GM23338 (cell line): ENCODE measurements around the gene FCHSD2. TPM values are rescaled to one million over a fixed set of nuclear protein-coding genes. Genes with fewer than 3 reads are reported as not detected.

ENCODE experiments used
- ATAC-seq: fragments of 200-7000 bp; cut with Tn5 transposase; 3 replicates; pipeline ENCODE4 v1.9.1; 2020
- DNase-seq: peaks from one replicate; pipeline ENCODE4 v3.0.0-alpha.2; 2015; ENCODE audit warnings: low spot score
- H2AFZ ChIP-seq: fragments of 200-600 bp; sonication (generic); 2 replicates; pipeline ENCODE4 v1.8.0; 2016; ENCODE audit warnings: antibody characterized with exemption, mild to moderate bottlenecking, moderate library complexity
- H3F3A ChIP-seq: fragments of 200-600 bp; sonication (generic); replicated peaks from 2 replicates; pipeline ENCODE4 v1.8.0; 2017; ENCODE audit warnings: antibody characterized with exemption, mixed run types, low read depth
- H3K27ac ChIP-seq: fragments of 200-600 bp; sonication (generic); 2 replicates; pipeline ENCODE4 v1.6.1; 2016; ENCODE audit warnings: low read depth
- H3K27me3 ChIP-seq: fragments of 200-600 bp; sonication (generic); 2 replicates; pipeline ENCODE4 v1.8.0; 2016; ENCODE audit warnings: mild to moderate bottlenecking, mixed run types, moderate library complexity; ENCODE audit not compliant: insufficient read depth
- H3K36me3 ChIP-seq: fragments of 200-600 bp; sonication (generic); 2 replicates; pipeline ENCODE4 v1.8.0; 2016; ENCODE audit warnings: mild to moderate bottlenecking; ENCODE audit not compliant: insufficient read depth
- H3K4me1 ChIP-seq: fragments of 200-600 bp; sonication (generic); 2 replicates; pipeline ENCODE4 v1.8.0; 2016; ENCODE audit warnings: mild to moderate bottlenecking, moderate library complexity; ENCODE audit not compliant: insufficient read depth
- H3K4me2 ChIP-seq: fragments of 200-600 bp; sonication (generic); 2 replicates; pipeline ENCODE4 v1.7.1; 2017; ENCODE audit warnings: mixed run types
- H3K4me3 ChIP-seq: fragments of 200-600 bp; sonication (generic); 2 replicates; pipeline ENCODE4 v1.6.1; 2016; ENCODE audit warnings: mixed run types
- H3K79me2 ChIP-seq: fragments of 200-600 bp; sonication (generic); replicated peaks from 2 replicates; pipeline ENCODE4 v1.8.0; 2017; ENCODE audit warnings: mild to moderate bottlenecking; ENCODE audit not compliant: insufficient read depth
- H3K9me2 ChIP-seq: fragments of 200-600 bp; sonication (generic); 2 replicates; pipeline ENCODE4 v1.8.0; 2017; ENCODE audit not compliant: insufficient read depth
- H4K20me1 ChIP-seq: fragments of 200-600 bp; sonication (generic); replicated peaks from 2 replicates; pipeline ENCODE4 v1.8.0; 2017; ENCODE audit warnings: mild to moderate bottlenecking; ENCODE audit not compliant: insufficient read depth
- H3K27ac Mint-ChIP-seq: 2 replicates; pipeline ENCODE4 v1.8.0; 2020; ENCODE audit warnings: inconsistent platforms, mild to moderate bottlenecking, moderate library complexity, mixed read lengths
- H3K27me3 Mint-ChIP-seq: 3 replicates; pipeline ENCODE4 v1.8.0; 2022; ENCODE audit warnings: low read depth, mild to moderate bottlenecking, moderate library complexity, mixed read lengths, inconsistent platforms; ENCODE audit not compliant: insufficient read depth, poor library complexity
- H3K36me3 Mint-ChIP-seq: 3 replicates; pipeline ENCODE4 v1.8.0; 2021; ENCODE audit warnings: low read depth, mild to moderate bottlenecking, inconsistent platforms, moderate library complexity, mixed read lengths
- H3K4me1 Mint-ChIP-seq: 3 replicates; pipeline ENCODE4 v1.8.0; 2020; ENCODE audit warnings: mild to moderate bottlenecking, inconsistent platforms, mixed read lengths
- H3K4me3 Mint-ChIP-seq: 3 replicates; pipeline ENCODE4 v1.8.0; 2021; ENCODE audit warnings: moderate library complexity, mild to moderate bottlenecking, inconsistent platforms, mixed read lengths
- H3K9me3 Mint-ChIP-seq: 3 replicates; pipeline ENCODE4 v1.8.0; 2020; ENCODE audit warnings: moderate library complexity, mild to moderate bottlenecking, inconsistent platforms, mixed read lengths
- ETS1 ChIP-seq: IDR thresholded peaks from 2 replicates; pipeline ENCODE4 v1.6.1; 2016; ENCODE audit warnings: antibody characterized with exemption
- EZH2 ChIP-seq: fragments of 200-600 bp; sonication (generic); IDR thresholded peaks from one replicate; pipeline ENCODE4 v1.8.0; 2017; ENCODE audit warnings: antibody characterized with exemption, mild to moderate bottlenecking, low read depth; ENCODE audit not compliant: unreplicated experiment
- EZH2phosphoT487 ChIP-seq: fragments of 200-600 bp; sonication (generic); IDR thresholded peaks from one replicate; pipeline ENCODE4 v1.8.1; 2018; ENCODE audit warnings: antibody characterized with exemption; ENCODE audit not compliant: unreplicated experiment
- STAT1 ChIP-seq: IDR thresholded peaks from one replicate; pipeline ENCODE4 v1.6.1; 2016; ENCODE audit warnings: antibody characterized with exemption; ENCODE audit not compliant: unreplicated experiment
- ZNF114 ChIP-seq: fragments of 250-450 bp; sonication (Bioruptor Pico); IDR thresholded peaks from 2 replicates; pipeline ENCODE4 v1.5.0; 2020; ENCODE audit warnings: mild to moderate bottlenecking, moderate library complexity
- ZNF331 ChIP-seq: fragments of 250-450 bp; sonication (Bioruptor Pico); IDR thresholded peaks from 2 replicates; pipeline ENCODE4 v1.5.0; 2020; ENCODE audit warnings: low read depth, mild to moderate bottlenecking, moderate library complexity
- polyA plus RNA-seq: library from polyadenylated mRNA; unstranded; fragments of >200 nt; fragmentation: Nextera tagmentation; extraction: Ambion mirVana; gene quantifications from 2 replicates; pipeline ENCODE4 v1.2.1, GENCODE V29; 2016
- total RNA-seq: library from RNA; depleted of rRNA; stranded (reverse); fragments of >200 nt; shearing (Covaris generic); gene quantifications from 2 replicates; pipeline ENCODE4 v1.2.3, GENCODE V29; 2014
- TF ChIP-seq, protein P1 (sequence below), 2 experiments: fragments of 200-600 bp in 1 of 2; sonication (generic) in 1 of 2; conservative IDR thresholded peaks; 2 replicates each; pipeline versions ENCODE4 v1.5.1 to v1.6.1; 2016 to 2017; ENCODE audit warnings: antibody characterized with exemption in 2 of 2, low read depth in 2 of 2, mild to moderate bottlenecking in 2 of 2, moderate library complexity in 1 of 2
- TF ChIP-seq, protein P2 (sequence below): fragments of 250-450 bp; sonication (Bioruptor Pico); IDR thresholded peaks from 2 replicates; pipeline ENCODE4 v1.5.0; 2020; ENCODE audit warnings: mild to moderate bottlenecking, moderate library complexity

FCHSD2 gene
- total and polyA plus RNA-seq, 2 experiments from 2014 or later: 3.6 to 5.2 TPM

DNA sequence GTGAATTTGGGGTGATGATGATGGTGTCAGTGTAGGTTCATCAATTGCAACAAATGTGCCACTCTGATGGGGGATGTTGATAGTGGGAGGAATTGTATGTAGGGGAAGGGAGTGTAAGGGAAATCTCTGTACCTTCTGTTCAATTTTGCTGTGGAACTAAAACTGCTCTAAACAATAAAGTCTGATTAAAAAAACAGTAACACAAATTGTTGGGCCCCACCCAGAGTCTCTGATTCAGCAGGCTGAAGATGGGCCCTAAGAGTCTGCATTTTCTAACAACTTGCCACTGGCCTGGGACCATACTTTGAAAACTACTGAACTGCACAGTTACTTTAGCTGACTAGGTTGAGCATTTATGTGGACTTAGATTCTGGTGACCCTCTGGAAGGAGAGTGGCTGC, 214.7 kb downstream of the FCHSD2 start (continued):
- TF ChIP-seq STAT1: no peak
- no peak for TF ChIP-seq ZNF331
- TF ChIP-seq EZH2phosphoT487: no peak

DNA sequence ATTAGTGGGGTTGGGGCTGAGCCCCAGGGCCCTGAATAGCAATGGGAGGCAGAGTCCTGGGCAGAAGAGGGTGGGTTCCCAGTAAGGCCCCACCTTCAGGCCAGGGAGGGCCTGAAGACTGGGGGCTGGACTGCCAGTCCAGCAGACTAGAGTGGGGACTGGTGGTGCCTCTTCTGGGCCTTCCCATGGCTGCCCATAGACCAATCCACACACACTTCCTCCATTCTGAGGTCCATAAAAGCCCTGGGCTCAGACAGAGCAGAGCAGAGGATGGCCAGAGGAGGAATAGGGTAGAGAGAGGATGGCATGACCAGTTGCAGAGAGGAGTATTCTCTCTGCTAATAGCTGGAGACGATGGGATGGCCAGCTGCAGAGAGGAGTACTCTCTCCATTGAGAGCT, 216.0 kb downstream of the FCHSD2 start:
- H3K9me3 Mint-ChIP-seq: no peaks in the 10 kb centered on the region
- TF ChIP-seq, protein P1, sequence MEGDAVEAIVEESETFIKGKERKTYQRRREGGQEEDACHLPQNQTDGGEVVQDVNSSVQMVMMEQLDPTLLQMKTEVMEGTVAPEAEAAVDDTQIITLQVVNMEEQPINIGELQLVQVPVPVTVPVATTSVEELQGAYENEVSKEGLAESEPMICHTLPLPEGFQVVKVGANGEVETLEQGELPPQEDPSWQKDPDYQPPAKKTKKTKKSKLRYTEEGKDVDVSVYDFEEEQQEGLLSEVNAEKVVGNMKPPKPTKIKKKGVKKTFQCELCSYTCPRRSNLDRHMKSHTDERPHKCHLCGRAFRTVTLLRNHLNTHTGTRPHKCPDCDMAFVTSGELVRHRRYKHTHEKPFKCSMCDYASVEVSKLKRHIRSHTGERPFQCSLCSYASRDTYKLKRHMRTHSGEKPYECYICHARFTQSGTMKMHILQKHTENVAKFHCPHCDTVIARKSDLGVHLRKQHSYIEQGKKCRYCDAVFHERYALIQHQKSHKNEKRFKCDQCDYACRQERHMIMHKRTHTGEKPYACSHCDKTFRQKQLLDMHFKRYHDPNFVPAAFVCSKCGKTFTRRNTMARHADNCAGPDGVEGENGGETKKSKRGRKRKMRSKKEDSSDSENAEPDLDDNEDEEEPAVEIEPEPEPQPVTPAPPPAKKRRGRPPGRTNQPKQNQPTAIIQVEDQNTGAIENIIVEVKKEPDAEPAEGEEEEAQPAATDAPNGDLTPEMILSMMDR (conservative IDR thresholded peaks at IDR 0.05; ENCODE audit: low read depth in 2 of 2): no peak
- TF ChIP-seq EZH2: no peak
- H3K27me3 Mint-ChIP-seq: no peaks in the 10 kb centered on the region
- no peak overlapping the region for H3K4me2 ChIP-seq
- no peaks in the 10 kb centered on the region for H3F3A ChIP-seq
- H3K4me3 Mint-ChIP-seq: no peak overlapping the region
- H3K4me1 ChIP-seq: peaks cover 11% of the 10 kb centered on the region; the same call in 1 of the 2 replicates
- H4K20me1 ChIP-seq: no peaks in the 10 kb centered on the region
- no peaks in the 10 kb centered on the region for H3K79me2 ChIP-seq
- no peak overlapping the region for H3K27ac Mint-ChIP-seq
- H3K27me3 ChIP-seq: no peaks in the 10 kb centered on the region
- H3K4me3 ChIP-seq: no peak overlapping the region
- H3K4me1 Mint-ChIP-seq: peaks cover 10% of the 10 kb centered on the region
- no peaks in the 10 kb centered on the region for H3K36me3 Mint-ChIP-seq
- no peak for DNase-seq
- no peak overlapping the region for H3K27ac ChIP-seq
- H2AFZ ChIP-seq: no peak overlapping the region
- no peaks in the 10 kb centered on the region for H3K36me3 ChIP-seq
- no peaks in the 10 kb centered on the region for H3K9me2 ChIP-seq
- no peak for ATAC-seq

- DNase-seq (no peak), ATAC-seq (peak; percentile 51; the same call in 2 of the 3 replicates)
- Histone ChIP-seq H2AFZ (no peak overlapping the region), H3F3A (no peaks in the 10 kb centered on the region), H3K4me2 (no peak overlapping the region), H3K27me3 (no peaks in the 10 kb centered on the region), H3K79me2 (no peaks in the 10 kb centered on the region), H3K4me3 (no peak overlapping the region), H3K9me2 (no peaks in the 10 kb centered on the region), H3K36me3 (no peaks in the 10 kb centered on the region), H4K20me1 (no peaks in the 10 kb centered on the region), H3K4me1 (peaks cover 10% of the 10 kb centered on the region; the same call in 1 of the 2 replicates), H3K27ac (no peak overlapping the region)
- Mint-ChIP-seq H3K36me3 (no peaks in the 10 kb centered on the region), H3K4me3 (no peak overlapping the region), H3K4me1 (peaks cover 10% of the 10 kb centered on the region), H3K9me3 (no peaks in the 10 kb centered on the region), H3K27me3 (no peaks in the 10 kb centered on the region), H3K27ac (no peak overlapping the region)
- TF ChIP-seq EZH2: no peak
- TF ChIP-seq, protein P2, sequence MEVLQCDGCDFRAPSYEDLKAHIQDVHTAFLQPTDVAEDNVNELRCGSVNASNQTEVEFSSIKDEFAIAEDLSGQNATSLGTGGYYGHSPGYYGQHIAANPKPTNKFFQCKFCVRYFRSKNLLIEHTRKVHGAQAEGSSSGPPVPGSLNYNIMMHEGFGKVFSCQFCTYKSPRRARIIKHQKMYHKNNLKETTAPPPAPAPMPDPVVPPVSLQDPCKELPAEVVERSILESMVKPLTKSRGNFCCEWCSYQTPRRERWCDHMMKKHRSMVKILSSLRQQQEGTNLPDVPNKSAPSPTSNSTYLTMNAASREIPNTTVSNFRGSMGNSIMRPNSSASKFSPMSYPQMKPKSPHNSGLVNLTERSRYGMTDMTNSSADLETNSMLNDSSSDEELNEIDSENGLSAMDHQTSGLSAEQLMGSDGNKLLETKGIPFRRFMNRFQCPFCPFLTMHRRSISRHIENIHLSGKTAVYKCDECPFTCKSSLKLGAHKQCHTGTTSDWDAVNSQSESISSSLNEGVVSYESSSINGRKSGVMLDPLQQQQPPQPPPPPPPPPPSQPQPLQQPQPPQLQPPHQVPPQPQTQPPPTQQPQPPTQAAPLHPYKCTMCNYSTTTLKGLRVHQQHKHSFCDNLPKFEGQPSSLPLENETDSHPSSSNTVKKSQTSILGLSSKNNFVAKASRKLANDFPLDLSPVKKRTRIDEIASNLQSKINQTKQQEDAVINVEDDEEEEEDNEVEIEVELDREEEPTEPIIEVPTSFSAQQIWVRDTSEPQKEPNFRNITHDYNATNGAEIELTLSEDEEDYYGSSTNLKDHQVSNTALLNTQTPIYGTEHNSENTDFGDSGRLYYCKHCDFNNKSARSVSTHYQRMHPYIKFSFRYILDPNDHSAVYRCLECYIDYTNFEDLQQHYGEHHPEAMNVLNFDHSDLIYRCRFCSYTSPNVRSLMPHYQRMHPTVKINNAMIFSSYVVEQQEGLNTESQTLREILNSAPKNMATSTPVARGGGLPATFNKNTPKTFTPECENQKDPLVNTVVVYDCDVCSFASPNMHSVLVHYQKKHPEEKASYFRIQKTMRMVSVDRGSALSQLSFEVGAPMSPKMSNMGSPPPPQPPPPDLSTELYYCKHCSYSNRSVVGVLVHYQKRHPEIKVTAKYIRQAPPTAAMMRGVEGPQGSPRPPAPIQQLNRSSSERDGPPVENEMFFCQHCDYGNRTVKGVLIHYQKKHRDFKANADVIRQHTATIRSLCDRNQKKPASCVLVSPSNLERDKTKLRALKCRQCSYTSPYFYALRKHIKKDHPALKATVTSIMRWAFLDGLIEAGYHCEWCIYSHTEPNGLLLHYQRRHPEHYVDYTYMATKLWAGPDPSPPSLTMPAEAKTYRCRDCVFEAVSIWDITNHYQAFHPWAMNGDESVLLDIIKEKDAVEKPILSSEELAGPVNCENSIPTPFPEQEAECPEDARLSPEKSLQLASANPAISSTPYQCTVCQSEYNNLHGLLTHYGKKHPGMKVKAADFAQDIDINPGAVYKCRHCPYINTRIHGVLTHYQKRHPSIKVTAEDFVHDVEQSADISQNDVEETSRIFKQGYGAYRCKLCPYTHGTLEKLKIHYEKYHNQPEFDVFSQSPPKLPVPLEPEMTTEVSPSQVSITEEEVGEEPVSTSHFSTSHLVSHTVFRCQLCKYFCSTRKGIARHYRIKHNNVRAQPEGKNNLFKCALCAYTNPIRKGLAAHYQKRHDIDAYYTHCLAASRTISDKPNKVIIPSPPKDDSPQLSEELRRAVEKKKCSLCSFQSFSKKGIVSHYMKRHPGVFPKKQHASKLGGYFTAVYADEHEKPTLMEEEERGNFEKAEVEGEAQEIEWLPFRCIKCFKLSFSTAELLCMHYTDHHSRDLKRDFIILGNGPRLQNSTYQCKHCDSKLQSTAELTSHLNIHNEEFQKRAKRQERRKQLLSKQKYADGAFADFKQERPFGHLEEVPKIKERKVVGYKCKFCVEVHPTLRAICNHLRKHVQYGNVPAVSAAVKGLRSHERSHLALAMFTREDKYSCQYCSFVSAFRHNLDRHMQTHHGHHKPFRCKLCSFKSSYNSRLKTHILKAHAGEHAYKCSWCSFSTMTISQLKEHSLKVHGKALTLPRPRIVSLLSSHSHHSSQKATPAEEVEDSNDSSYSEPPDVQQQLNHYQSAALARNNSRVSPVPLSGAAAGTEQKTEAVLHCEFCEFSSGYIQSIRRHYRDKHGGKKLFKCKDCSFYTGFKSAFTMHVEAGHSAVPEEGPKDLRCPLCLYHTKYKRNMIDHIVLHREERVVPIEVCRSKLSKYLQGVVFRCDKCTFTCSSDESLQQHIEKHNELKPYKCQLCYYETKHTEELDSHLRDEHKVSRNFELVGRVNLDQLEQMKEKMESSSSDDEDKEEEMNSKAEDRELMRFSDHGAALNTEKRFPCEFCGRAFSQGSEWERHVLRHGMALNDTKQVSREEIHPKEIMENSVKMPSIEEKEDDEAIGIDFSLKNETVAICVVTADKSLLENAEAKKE (CRISPR knock-in tag): no peak
- no peak for TF ChIP-seq ETS1
- TF ChIP-seq ZNF114 (CRISPR knock-in tag): no peak
Measured at GRCh38 chr11:72925656-72926055, 216.5 kb downstream of the FCHSD2 start.
